Brain microvascular endothelial cell (primary cell): Measurements from ENCODE around the gene CCDC141.

Source experiments
- DNase-seq: peaks from one replicate; pipeline ENCODE4 v3.0.0-alpha.2; 2020
- H3K27ac ChIP-seq: fragments of 250-450 bp; sonication (Bioruptor Pico); 2 replicates; pipeline ENCODE4 v1.5.1; 2020; ENCODE audit warnings: mild to moderate bottlenecking, moderate library complexity
- H3K27me3 ChIP-seq: fragments of 250-450 bp; sonication (Bioruptor Pico); replicated peaks from 2 replicates; pipeline ENCODE4 v1.5.1; 2020; ENCODE audit warnings: mild to moderate bottlenecking
- H3K36me3 ChIP-seq: fragments of 250-450 bp; sonication (Bioruptor Pico); replicated peaks from 2 replicates; pipeline ENCODE4 v1.5.1; 2020; ENCODE audit warnings: mild to moderate bottlenecking
- H3K4me3 ChIP-seq: 2 replicates; pipeline ENCODE4 v1.5.1; 2011; ENCODE audit warnings: low read depth, mild to moderate bottlenecking, control low read depth, low read length, moderate library complexity
- in situ Hi-C: cut with HindIII; loops from 2 replicates; pipeline ENCODE4 v1.10.0; 2017; ENCODE audit warnings: low sequenced_read_pairs, low pct_ligation_motif_present
- TF ChIP-seq, protein P1 (sequence below): IDR thresholded peaks from 2 replicates; pipeline ENCODE4 v1.5.1; 2011; ENCODE audit warnings: low read depth, mild to moderate bottlenecking, moderate library complexity, low read length, control low read depth, inconsistent platforms; ENCODE audit errors: missing control alignments

The CCDC141 gene

DNA sequence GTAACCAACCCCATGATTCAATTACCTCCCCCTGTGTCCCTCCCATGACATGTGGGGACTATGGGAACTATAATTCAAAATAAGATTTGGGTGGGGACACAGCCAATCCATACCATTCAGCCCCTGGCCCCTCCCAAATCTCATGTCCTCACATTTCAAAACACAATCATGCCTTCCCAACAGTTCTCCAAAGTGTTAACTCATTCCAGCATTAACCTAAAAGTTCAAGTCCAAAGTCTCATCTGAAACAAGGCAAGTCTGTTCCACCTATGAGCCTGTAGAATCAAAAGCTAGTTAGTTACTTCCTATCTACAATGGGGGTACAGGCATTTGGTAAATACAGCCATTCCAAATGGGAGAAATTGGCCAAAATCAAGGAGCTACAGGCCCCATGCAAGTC lies 32.0 kb upstream of the CCDC141 start:
- TF ChIP-seq, protein P1, sequence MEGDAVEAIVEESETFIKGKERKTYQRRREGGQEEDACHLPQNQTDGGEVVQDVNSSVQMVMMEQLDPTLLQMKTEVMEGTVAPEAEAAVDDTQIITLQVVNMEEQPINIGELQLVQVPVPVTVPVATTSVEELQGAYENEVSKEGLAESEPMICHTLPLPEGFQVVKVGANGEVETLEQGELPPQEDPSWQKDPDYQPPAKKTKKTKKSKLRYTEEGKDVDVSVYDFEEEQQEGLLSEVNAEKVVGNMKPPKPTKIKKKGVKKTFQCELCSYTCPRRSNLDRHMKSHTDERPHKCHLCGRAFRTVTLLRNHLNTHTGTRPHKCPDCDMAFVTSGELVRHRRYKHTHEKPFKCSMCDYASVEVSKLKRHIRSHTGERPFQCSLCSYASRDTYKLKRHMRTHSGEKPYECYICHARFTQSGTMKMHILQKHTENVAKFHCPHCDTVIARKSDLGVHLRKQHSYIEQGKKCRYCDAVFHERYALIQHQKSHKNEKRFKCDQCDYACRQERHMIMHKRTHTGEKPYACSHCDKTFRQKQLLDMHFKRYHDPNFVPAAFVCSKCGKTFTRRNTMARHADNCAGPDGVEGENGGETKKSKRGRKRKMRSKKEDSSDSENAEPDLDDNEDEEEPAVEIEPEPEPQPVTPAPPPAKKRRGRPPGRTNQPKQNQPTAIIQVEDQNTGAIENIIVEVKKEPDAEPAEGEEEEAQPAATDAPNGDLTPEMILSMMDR: no peak
- Histone ChIP-seq H3K27ac (no peak overlapping the region), H3K36me3 (no peaks in the 10 kb centered on the region), H3K27me3 (no peaks in the 10 kb centered on the region), H3K4me3 (no peak overlapping the region)
- no peak for DNase-seq
- in situ Hi-C loops: no loop called here

DNA sequence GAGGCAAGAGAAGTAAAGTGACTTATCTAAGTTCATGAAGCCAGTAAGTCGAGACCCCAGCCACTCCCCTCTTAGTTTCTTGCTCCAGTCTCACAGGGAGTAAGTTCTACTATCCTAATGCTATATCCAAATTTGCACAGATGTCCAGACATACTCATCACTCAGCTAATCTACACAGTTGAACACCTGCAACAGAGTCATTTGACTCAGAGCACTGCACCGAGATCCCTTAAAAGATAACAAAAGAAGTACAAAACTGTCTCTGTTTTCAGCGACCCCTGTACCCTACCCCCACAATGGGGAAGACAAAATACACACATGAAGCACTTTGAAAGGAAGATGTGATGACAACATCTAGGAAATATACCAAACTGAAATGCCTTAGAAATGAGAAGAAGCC lies 22.6 kb upstream of the CCDC141 start:
- in situ Hi-C loops: no loop called here
- TF ChIP-seq, protein P1: no peak
- DNase-seq: no peak
- Histone ChIP-seq H3K36me3 (no peaks in the 10 kb centered on the region), H3K4me3 (no peak overlapping the region), H3K27ac (no peak overlapping the region), H3K27me3 (no peaks in the 10 kb centered on the region)

DNA sequence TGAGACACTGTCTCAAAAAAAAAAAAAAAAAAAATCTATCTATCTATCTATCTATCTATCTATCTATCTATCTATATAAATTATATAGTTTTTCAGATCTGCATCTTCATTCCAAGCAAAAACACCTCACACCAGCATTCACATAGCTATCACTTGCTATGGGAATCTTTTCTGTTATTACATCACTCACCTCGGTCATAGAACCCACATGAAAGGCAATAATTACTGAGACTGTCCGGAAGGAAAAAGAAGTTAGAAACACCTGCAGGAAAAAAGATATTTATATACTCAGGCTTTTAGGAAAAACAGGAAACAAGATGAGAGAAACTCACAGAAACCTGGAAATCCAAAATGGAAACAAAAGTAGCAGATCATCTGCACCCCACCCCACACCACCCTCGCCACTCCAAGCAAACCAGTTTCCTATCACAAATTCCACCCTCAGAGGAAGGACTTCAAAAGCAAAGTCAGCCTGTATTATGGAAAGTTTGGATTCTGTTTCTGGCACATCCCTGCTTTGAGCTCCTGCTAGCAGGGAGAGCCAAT lies 21.9 kb upstream of the CCDC141 start:
- no peak overlapping the region for H3K27ac ChIP-seq
- in situ Hi-C loops: no loop called here
- no peak for DNase-seq
- TF ChIP-seq, protein P1: no peak
- H3K27me3 ChIP-seq: no peaks in the 10 kb centered on the region
- no peak overlapping the region for H3K4me3 ChIP-seq
- H3K36me3 ChIP-seq: no peaks in the 10 kb centered on the region

DNA sequence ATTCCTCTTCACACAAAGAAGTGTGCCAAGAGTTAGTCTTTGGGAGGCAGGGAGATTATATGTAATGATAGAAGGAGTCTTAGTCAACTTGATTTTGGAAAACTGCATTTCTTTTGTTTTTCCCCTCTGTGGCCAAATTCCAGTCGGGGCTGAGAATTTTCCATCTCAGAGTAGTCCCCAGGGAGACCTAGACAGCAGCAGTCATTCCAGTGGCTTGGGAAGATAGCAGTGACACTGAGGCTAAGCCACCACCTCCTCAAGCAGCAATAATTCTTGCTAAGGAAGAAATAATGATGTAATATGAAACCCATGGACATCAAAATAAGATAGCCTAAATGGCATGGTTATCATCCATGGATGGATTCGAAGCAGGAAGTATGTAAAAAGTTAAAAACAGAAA lies 21.0 kb upstream of the CCDC141 start:
- Histone ChIP-seq H3K36me3 (no peaks in the 10 kb centered on the region), H3K4me3 (no peak overlapping the region), H3K27ac (no peak overlapping the region), H3K27me3 (no peaks in the 10 kb centered on the region)
- DNase-seq: no peak
- TF ChIP-seq, protein P1: no peak
- in situ Hi-C loops: no loop called here

DNA sequence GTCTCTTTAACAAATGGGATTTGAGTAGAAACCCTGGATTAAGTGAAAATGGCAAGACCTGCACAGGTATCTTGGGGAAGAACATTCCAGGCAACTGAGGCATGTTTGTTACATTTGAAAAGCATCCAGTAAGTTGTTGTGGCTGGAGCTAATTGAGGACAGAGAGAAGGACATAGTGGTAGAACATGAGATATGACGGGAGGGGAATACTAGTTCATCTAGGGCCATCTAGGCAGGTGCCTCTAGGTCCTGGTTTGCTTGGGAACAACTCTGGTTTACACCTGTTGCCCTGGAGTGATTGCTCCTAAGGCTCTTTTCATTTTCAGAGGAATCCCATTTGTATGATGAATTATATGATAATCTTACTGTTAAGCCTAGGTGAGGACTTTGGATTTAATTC lies 19.7 kb upstream of the CCDC141 start:
- H3K27me3 ChIP-seq: no peaks in the 10 kb centered on the region
- TF ChIP-seq, protein P1: no peak
- no peak overlapping the region for H3K4me3 ChIP-seq
- no peaks in the 10 kb centered on the region for H3K36me3 ChIP-seq
- H3K27ac ChIP-seq: no peak overlapping the region
- in situ Hi-C loops: no loop called here
- no peak for DNase-seq

DNA sequence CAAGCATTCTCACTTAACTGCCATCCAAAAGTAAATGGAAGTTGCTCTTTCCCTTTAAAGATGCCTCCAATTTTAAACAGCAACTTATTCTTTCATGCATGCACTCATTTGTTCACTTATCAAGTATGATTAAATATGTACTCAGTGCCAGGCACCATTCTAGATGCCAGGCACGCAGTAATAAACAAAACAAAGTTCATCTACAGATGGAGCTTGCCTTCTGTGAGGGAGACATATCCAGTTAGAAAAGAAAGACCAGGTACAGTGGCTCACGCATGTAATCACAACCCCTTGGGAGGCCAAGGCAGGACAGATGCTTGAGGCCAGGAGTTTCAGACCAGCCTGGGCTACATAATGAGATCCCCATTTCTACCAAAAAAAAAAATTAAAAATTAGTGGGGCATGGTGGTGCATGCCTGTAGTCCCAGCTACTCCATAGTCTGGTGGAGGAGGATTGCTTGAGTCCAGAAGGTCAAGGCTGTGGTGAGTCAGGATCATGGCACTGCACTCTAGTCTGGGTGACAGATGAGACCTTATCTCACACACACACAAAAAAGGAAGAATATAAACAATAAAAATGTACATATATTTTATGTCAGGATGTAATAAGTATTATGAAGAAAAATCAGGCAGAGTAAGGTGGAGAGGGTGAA lies 19.2 kb upstream of the CCDC141 start:
- H3K36me3 ChIP-seq: no peaks in the 10 kb centered on the region
- H3K27ac ChIP-seq: no peak overlapping the region
- TF ChIP-seq, protein P1: no peak
- no peak for DNase-seq
- H3K4me3 ChIP-seq: no peak overlapping the region
- in situ Hi-C loops: no loop called here
- no peaks in the 10 kb centered on the region for H3K27me3 ChIP-seq
